Endothelial cell of umbilical vein (primary cell): ENCODE results near the gene IL22. TPM values are rescaled to one million over a fixed set of nuclear protein-coding genes. Genes with fewer than 3 reads are reported as not detected.

Source experiments
- BruUV-seq: library from RNA; stranded (reverse); fragments of 400-500 nt; replicated peaks from 2 replicates; lab custom pipeline; 2021; lab: Mats Ljungman, UMichigan
- CTCF ChIA-PET: fragments of 300-600, 350-600 bp; sonication (Branson Sonifier 250); formaldehyde crosslinking; loops from one replicate; lab custom pipeline; 2021; ENCODE audit warnings: antibody characterized with exemption, inconsistent platforms; lab: Charles Lee
- POLR2A ChIA-PET: fragments of 300-600, 350-600 bp; sonication (Branson Sonifier 250); formaldehyde crosslinking; loops from one replicate; lab custom pipeline; 2021; ENCODE audit warnings: antibody characterized with exemption, inconsistent platforms; lab: Charles Lee
- DNase-seq: peaks from one replicate; pipeline ENCODE4 v3.0.0-alpha.2; 2011; ENCODE audit warnings: low read depth, low spot score
- FAIRE-seq: peaks from 2 replicates; lab custom pipeline; 2011; peaks lifted over from hg19 to GRCh38; lab: Jason Lieb, UNC
- H2AFZ ChIP-seq: 2 replicates; pipeline ENCODE4 v1.6.0; 2012; ENCODE audit warnings: low read depth, low read length, control low read depth, inconsistent platforms
- H3K27ac ChIP-seq: 2 replicates; pipeline ENCODE4 v1.5.1; 2011; ENCODE audit warnings: low read depth, mild to moderate bottlenecking, control low read depth, low read length, moderate library complexity; ENCODE audit not compliant: insufficient read depth
- H3K27me3 ChIP-seq, 2 experiments: 2 replicates each; pipeline versions ENCODE4 v1.6.0 to v1.6.1; 2011; ENCODE audit warnings: low read length in 2 of 2, mixed read lengths in 1 of 2; ENCODE audit not compliant: control insufficient read depth in 2 of 2, insufficient read depth in 2 of 2
- H3K36me3 ChIP-seq, 2 experiments: 2 replicates in 1 of 2; 3 replicates in 1 of 2; pipeline ENCODE4 v1.5.1; 2011; ENCODE audit warnings: low read length in 2 of 2, mild to moderate bottlenecking in 1 of 2, moderate library complexity in 1 of 2; ENCODE audit not compliant: control insufficient read depth in 2 of 2, insufficient read depth in 2 of 2; ENCODE audit errors: extremely low read depth in 1 of 2
- H3K4me1 ChIP-seq: 3 replicates; pipeline ENCODE4 v1.5.1; 2011; ENCODE audit warnings: mild to moderate bottlenecking, low read length; ENCODE audit not compliant: control insufficient read depth, insufficient read depth; ENCODE audit errors: extremely low read depth
- H3K4me2 ChIP-seq: 2 replicates; pipeline ENCODE4 v1.6.1; 2011; ENCODE audit warnings: low read length, control low read depth, mixed read lengths; ENCODE audit not compliant: insufficient read depth
- H3K4me3 ChIP-seq, 3 experiments: fragments of 200-600 bp in 1 of 3; sonication (generic), shearing (Covaris generic) in 1 of 3; replicated peaks in 1 of 3; 2 replicates each; pipeline ENCODE4 v1.5.1; 2011 to 2016; ENCODE audit warnings: control low read depth in 3 of 3, low read length in 3 of 3, mild to moderate bottlenecking in 2 of 3, inconsistent platforms in 1 of 3, low read depth in 1 of 3, moderate library complexity in 1 of 3; ENCODE audit not compliant: insufficient read depth in 1 of 3
- H3K79me2 ChIP-seq: 2 replicates; pipeline ENCODE4 v1.6.0; 2012; ENCODE audit warnings: low read length, inconsistent platforms; ENCODE audit not compliant: control insufficient read depth, insufficient read depth
- H3K9ac ChIP-seq: replicated peaks from 2 replicates; pipeline ENCODE3; 2011; ENCODE audit warnings: low read length, control low read depth; ENCODE audit not compliant: insufficient read depth; ENCODE audit errors: extremely low read depth
- H3K9me1 ChIP-seq: replicated peaks from 3 replicates; pipeline ENCODE4 v1.6.0; 2011; ENCODE audit warnings: mild to moderate bottlenecking, low read length; ENCODE audit not compliant: control insufficient read depth, insufficient read depth; ENCODE audit errors: extremely low read depth
- H3K9me3 ChIP-seq: replicated peaks from 2 replicates; pipeline ENCODE4 v1.5.1; 2012; ENCODE audit warnings: low read length, inconsistent platforms; ENCODE audit not compliant: control insufficient read depth, insufficient read depth
- H4K20me1 ChIP-seq: replicated peaks from 2 replicates; pipeline ENCODE3; 2011; ENCODE audit warnings: mild to moderate bottlenecking, low read length; ENCODE audit not compliant: control insufficient read depth, insufficient read depth; ENCODE audit errors: extremely low read depth
- EZH2 ChIP-seq: IDR thresholded peaks from 2 replicates; pipeline ENCODE4 v1.6.1; 2012; ENCODE audit warnings: borderline replicate concordance, low read depth, mild to moderate bottlenecking, moderate library complexity, low read length, inconsistent platforms; ENCODE audit not compliant: severe bottlenecking
- FOS ChIP-seq: IDR thresholded peaks from 2 replicates; pipeline ENCODE4 v1.6.1; 2011; ENCODE audit warnings: mild to moderate bottlenecking, low read length, moderate library complexity, borderline replicate concordance; ENCODE audit not compliant: insufficient read depth
- GATA2 ChIP-seq: IDR thresholded peaks from 2 replicates; pipeline ENCODE4 v1.7.0; 2011; ENCODE audit warnings: low read depth, mild to moderate bottlenecking, moderate library complexity, mixed read lengths, low read length; ENCODE audit not compliant: insufficient read length, insufficient read depth
- JUN ChIP-seq: IDR thresholded peaks from 2 replicates; pipeline ENCODE4 v1.6.1; 2011; ENCODE audit warnings: borderline replicate concordance, low read depth; ENCODE audit not compliant: insufficient read length, insufficient read depth
- MYC ChIP-seq: IDR thresholded peaks from one replicate; pipeline ENCODE4 v1.6.1; 2011; ENCODE audit warnings: mild to moderate bottlenecking, low read depth, low read length
- POLR2A ChIP-seq: IDR thresholded peaks from 2 replicates; pipeline ENCODE4 v1.6.1; 2012; ENCODE audit warnings: low read depth, mild to moderate bottlenecking, control low read depth, low read length
- POLR2AphosphoS5 ChIP-seq: IDR thresholded peaks from 2 replicates; pipeline ENCODE4 v1.6.1; 2012; ENCODE audit warnings: low read depth, mild to moderate bottlenecking, control low read depth, low read length, moderate library complexity; ENCODE audit not compliant: insufficient read depth
- dilution Hi-C: fragments of 300-500 bp; cut with MboI; formaldehyde crosslinking; loops from one replicate; pipeline ENCODE4 v1.15.0; 2019; ENCODE audit warnings: low sequenced_read_pairs; ENCODE audit not compliant: extremely low pct_ligation_motif_present
- intact Hi-C: fragments of 100-400 bp; cut with micrococcal nuclease; formaldehyde crosslinking; loops from one replicate; pipeline ENCODE4 v1.10.0; 2022
- polyA plus RNA-seq, 4 experiments: library from polyadenylated mRNA; depleted of rRNA in 3 of 4; stranded (reverse) in 3 of 4; unstranded in 1 of 4; fragments of >200 nt; gene quantifications; 2 replicates each; pipeline versions ENCODE4 v1.2.1 to v1.2.3, GENCODE V29; 2011 to 2012; ENCODE audit warnings: missing spikeins in 1 of 4
- total RNA-seq: library from RNA; stranded (reverse); gene quantifications from 2 replicates; pipeline ENCODE4 v1.2.3, GENCODE V29; 2021
- TF ChIP-seq, protein P1 (sequence below), 2 donors: IDR thresholded peaks; 1 replicate in 1 of 2; 2 replicates in 1 of 2; pipeline ENCODE4 v1.5.1; 2011; ENCODE audit warnings: low read length in 2 of 2, mild to moderate bottlenecking in 2 of 2, moderate library complexity in 2 of 2, control low read depth in 1 of 2, inconsistent platforms in 1 of 2, low read depth in 1 of 2; ENCODE audit not compliant: insufficient read depth in 1 of 2; ENCODE audit errors: extremely low read depth in 1 of 2
- TF ChIP-seq, protein P2 (sequence below): IDR thresholded peaks from 2 replicates; pipeline ENCODE4 v1.6.1; 2011; ENCODE audit not compliant: insufficient read depth, insufficient read length

Gene IL22
- total and polyA plus RNA-seq, 2 donors (not counting 3 experiments of a cell fraction or from before 2014, with no cell fraction given), result not detected

DNA sequence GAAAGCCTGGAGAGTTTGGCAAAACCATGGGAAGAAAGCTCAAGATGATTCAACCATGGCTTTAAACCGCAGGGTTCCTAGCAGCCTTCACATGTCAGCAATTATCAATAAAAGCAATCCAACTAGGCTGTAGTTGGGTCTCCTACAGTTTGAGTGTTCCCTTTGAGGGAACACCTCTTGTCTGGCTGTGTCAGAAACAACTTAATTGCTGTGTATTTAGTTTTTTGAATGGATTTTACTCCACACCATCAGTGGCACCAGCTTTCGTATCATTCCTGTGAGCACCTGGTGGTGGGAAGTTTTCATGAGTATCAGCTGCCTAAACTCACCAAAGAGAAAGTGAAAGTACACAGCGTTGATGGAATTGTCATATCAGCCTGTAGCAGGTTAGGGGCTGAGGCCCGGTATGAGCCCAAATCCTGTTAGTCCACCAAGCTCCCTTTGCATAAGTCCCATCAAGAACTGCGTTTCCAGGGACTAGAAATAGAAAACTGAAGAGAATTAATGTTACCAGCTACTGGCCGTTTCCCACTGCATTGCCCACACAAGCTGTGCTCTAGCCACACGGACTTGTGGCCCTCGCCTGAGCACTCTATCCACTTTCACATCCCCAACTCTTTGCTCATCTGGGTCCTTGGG is 16.9 kb downstream of the IL22 start:
- Histone ChIP-seq H3K9ac (no peak overlapping the region), H4K20me1 (no peaks in the 10 kb centered on the region), H3K4me3 (no peak overlapping the region), H3K36me3 (no peaks in the 10 kb centered on the region), H2AFZ (peak overlapping the region; percentile 61), H3K79me2 (no peaks in the 10 kb centered on the region), H3K4me2 (peak overlapping the region; percentile 10), H3K27ac (no peak overlapping the region), H3K9me3 (no peaks in the 10 kb centered on the region), H3K27me3 (peaks cover 1 to 3% of the 10 kb centered on the region in 2 experiments), H3K9me1 (no peaks in the 10 kb centered on the region), H3K4me1 (peaks cover 4% of the 10 kb centered on the region)
- ChIA-PET POLR2A (no interaction called here), CTCF (interaction anchor here (1.0 to 1.8 kb wide), 4 partner anchors 13 to 81 kb away, joined by 3 to 11 read pairs (median 4); no protein-coding TSS in a partner anchor)
- DNase-seq (peak; percentile 20), FAIRE-seq (no peak)
- intact Hi-C loops, result no loop called here
- dilution Hi-C loops, result no loop called here
- TF ChIP-seq, protein P1, sequence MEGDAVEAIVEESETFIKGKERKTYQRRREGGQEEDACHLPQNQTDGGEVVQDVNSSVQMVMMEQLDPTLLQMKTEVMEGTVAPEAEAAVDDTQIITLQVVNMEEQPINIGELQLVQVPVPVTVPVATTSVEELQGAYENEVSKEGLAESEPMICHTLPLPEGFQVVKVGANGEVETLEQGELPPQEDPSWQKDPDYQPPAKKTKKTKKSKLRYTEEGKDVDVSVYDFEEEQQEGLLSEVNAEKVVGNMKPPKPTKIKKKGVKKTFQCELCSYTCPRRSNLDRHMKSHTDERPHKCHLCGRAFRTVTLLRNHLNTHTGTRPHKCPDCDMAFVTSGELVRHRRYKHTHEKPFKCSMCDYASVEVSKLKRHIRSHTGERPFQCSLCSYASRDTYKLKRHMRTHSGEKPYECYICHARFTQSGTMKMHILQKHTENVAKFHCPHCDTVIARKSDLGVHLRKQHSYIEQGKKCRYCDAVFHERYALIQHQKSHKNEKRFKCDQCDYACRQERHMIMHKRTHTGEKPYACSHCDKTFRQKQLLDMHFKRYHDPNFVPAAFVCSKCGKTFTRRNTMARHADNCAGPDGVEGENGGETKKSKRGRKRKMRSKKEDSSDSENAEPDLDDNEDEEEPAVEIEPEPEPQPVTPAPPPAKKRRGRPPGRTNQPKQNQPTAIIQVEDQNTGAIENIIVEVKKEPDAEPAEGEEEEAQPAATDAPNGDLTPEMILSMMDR (IDR thresholded peaks at IDR 0.05; ENCODE audit: extremely low read depth in 1 of 2, insufficient read depth in 1 of 2, low read depth in 1 of 2, low read length in 2 of 2), result no peak
- TF ChIP-seq EZH2 (no peak), POLR2A (no peak), MYC (no peak), FOS (no peak), JUN (no peak), GATA2 (no peak), POLR2AphosphoS5 (no peak)
- TF ChIP-seq, protein P2, sequence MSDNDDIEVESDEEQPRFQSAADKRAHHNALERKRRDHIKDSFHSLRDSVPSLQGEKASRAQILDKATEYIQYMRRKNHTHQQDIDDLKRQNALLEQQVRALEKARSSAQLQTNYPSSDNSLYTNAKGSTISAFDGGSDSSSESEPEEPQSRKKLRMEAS, result no peak
- no TSS peak for BruUV-seq
